Liver (tissue), 3 donors: ENCODE measurements around the gene DGKH.

Source experiments
- HNF4A ChIP-seq, 2 donors: conservative IDR thresholded peaks; 2 replicates each; pipeline ENCODE4 v1.6.1; 2016; ENCODE audit warnings: antibody characterized with exemption in 2 of 2, mild to moderate bottlenecking in 2 of 2
- JUND ChIP-seq, 2 donors: IDR thresholded peaks; 2 replicates each; pipeline ENCODE4 v1.6.1; 2016; ENCODE audit warnings: antibody characterized with exemption in 2 of 2
- TF ChIP-seq, protein P1 (sequence below): fragments of 150-350 bp; IDR thresholded peaks from 2 replicates; pipeline ENCODE4 v1.5.1; 2017; ENCODE audit warnings: improper control_type of control experiment, low read depth, low read length; ENCODE audit not compliant: missing input control
- TF ChIP-seq, protein P2 (sequence below): IDR thresholded peaks from 2 replicates; pipeline ENCODE4 v1.6.1; 2016; ENCODE audit warnings: antibody characterized with exemption
- TF ChIP-seq, protein P3 (sequence below): IDR thresholded peaks from 2 replicates; pipeline ENCODE4 v1.6.1; 2016; ENCODE audit warnings: antibody characterized with exemption, mild to moderate bottlenecking
- donor health status: healthy.
- donor health status: healthy.

DNA sequence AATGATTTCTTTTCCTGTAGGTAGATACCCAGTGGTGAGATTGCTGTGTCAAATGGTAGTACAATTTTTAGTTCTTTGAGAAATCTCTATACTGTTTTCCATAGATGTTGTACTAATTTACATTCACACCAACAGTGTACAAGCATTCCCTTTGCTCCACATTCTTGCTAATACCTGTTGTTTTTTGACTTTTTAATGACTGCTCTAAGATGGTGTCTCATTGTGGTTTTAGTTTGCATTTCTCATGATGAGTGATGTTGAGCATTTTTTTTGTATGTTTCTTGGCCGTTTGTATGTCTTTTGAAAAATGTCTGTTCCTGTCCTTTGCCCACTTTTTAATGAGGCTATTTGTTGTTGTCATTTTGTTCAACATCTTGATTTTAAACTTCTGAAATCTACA, 103.3 kb downstream of the DGKH start:
- TF ChIP-seq, protein P1, sequence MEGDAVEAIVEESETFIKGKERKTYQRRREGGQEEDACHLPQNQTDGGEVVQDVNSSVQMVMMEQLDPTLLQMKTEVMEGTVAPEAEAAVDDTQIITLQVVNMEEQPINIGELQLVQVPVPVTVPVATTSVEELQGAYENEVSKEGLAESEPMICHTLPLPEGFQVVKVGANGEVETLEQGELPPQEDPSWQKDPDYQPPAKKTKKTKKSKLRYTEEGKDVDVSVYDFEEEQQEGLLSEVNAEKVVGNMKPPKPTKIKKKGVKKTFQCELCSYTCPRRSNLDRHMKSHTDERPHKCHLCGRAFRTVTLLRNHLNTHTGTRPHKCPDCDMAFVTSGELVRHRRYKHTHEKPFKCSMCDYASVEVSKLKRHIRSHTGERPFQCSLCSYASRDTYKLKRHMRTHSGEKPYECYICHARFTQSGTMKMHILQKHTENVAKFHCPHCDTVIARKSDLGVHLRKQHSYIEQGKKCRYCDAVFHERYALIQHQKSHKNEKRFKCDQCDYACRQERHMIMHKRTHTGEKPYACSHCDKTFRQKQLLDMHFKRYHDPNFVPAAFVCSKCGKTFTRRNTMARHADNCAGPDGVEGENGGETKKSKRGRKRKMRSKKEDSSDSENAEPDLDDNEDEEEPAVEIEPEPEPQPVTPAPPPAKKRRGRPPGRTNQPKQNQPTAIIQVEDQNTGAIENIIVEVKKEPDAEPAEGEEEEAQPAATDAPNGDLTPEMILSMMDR, result no peak
- TF ChIP-seq, protein P2, sequence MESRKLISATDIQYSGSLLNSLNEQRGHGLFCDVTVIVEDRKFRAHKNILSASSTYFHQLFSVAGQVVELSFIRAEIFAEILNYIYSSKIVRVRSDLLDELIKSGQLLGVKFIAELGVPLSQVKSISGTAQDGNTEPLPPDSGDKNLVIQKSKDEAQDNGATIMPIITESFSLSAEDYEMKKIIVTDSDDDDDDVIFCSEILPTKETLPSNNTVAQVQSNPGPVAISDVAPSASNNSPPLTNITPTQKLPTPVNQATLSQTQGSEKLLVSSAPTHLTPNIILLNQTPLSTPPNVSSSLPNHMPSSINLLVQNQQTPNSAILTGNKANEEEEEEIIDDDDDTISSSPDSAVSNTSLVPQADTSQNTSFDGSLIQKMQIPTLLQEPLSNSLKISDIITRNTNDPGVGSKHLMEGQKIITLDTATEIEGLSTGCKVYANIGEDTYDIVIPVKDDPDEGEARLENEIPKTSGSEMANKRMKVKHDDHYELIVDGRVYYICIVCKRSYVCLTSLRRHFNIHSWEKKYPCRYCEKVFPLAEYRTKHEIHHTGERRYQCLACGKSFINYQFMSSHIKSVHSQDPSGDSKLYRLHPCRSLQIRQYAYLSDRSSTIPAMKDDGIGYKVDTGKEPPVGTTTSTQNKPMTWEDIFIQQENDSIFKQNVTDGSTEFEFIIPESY, result no peak
- TF ChIP-seq JUND (IDR thresholded peaks at IDR 0.05) (no peak), HNF4A (conservative IDR thresholded peaks at IDR 0.05) (no peak)
- TF ChIP-seq, protein P3, sequence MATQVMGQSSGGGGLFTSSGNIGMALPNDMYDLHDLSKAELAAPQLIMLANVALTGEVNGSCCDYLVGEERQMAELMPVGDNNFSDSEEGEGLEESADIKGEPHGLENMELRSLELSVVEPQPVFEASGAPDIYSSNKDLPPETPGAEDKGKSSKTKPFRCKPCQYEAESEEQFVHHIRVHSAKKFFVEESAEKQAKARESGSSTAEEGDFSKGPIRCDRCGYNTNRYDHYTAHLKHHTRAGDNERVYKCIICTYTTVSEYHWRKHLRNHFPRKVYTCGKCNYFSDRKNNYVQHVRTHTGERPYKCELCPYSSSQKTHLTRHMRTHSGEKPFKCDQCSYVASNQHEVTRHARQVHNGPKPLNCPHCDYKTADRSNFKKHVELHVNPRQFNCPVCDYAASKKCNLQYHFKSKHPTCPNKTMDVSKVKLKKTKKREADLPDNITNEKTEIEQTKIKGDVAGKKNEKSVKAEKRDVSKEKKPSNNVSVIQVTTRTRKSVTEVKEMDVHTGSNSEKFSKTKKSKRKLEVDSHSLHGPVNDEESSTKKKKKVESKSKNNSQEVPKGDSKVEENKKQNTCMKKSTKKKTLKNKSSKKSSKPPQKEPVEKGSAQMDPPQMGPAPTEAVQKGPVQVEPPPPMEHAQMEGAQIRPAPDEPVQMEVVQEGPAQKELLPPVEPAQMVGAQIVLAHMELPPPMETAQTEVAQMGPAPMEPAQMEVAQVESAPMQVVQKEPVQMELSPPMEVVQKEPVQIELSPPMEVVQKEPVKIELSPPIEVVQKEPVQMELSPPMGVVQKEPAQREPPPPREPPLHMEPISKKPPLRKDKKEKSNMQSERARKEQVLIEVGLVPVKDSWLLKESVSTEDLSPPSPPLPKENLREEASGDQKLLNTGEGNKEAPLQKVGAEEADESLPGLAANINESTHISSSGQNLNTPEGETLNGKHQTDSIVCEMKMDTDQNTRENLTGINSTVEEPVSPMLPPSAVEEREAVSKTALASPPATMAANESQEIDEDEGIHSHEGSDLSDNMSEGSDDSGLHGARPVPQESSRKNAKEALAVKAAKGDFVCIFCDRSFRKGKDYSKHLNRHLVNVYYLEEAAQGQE, result no peak
